HG03354 (cell line): ENCODE measurements around the gene CHL1.

Source experiments
- ATAC-seq: cut with Tn5 transposase; IDR thresholded peaks from one replicate; pipeline ENCODE4 v1.9.1; 2021; ENCODE audit warnings: mild to moderate bottlenecking; ENCODE audit not compliant: unreplicated experiment, poor library complexity, severe bottlenecking

The CHL1 gene

DNA sequence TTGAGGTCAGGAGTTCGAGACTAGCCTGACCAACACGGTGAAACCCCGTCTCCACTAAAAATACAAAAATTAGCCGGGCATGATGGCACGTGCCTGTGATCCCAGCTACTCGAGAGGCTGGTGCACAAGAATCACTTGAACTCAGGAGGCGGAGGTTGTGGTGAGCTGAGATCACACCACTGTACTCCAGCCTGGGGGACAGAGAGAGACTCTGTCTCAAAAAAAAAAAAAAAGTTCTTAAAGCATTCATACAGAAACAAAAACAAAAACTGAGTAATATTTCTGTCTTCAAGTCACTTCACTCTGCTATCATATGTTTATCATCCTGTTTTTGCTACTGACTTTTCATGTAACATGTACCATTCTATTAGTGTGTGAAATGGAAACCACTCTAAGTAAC lies 169.7 kb downstream of the CHL1 start:
- ATAC-seq: peak; percentile 69

DNA sequence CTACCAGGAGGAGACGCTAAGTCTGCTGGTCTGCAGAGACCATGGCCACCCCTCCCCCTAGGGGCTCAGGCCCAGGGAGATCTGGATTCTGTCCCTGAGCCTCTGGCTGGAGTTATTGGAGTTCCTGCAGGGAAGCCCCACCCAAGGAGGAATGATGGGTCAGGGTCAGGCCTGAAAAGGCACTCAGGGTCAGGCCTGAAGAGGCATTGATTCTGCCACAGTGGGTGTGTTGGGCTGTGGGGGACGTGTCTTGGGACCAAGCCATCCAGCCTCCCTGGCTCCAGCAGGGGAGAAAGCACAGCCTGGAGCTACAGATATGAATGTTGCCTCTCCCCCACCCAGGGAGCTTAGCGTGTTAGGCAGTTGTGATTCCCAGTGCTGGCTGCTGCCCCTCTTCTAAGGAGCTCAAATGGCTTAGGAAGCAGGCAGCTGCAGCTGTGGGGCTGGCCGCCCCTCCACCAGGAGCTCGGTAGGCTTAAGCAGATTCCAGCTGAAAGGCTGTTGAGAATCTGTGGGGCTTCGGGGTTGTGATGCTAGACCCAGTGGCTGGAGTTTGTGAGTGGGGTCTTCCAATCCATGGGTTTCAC lies 176.7 kb downstream of the CHL1 start:
- ATAC-seq: no peak

DNA sequence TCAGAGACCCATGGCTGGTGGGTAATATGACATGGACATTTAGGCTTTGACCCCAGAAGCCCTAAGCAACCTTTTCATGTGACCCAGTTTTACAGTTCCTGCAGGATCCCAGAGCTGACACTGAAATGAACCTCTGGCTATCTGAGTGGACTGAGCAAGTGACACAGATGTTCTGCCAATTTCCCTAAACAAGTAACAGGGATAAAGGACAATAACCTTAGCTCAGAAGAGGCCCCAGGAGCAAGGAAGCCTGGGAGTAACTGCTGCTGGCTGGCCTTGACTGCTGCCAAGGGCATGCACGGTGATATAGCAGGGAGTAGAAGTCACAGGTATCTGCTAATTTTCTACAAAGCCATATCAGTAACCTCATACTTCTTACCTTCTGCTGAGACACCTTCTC lies 177.9 kb downstream of the CHL1 start:
- ATAC-seq: no peak

DNA sequence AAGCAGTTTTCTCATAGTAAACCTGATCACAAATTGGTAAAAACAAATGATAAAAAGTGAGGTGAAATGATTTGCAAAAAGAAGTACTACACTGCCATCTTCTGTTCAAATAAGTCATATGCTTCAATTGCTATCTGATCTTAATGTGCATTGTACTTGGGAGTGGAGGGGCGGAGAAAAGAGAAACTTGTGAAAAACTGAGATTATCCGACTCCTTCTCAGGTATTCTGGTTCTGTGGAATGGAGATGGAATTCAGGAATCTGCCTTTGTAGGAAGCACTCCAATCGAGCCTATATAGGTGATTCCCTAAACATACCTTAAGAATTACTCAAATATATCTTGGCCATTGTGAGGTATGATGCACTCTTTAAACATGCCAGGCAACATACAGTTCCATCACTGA lies 180.6 kb downstream of the CHL1 start:
- ATAC-seq: peak; percentile 82

DNA sequence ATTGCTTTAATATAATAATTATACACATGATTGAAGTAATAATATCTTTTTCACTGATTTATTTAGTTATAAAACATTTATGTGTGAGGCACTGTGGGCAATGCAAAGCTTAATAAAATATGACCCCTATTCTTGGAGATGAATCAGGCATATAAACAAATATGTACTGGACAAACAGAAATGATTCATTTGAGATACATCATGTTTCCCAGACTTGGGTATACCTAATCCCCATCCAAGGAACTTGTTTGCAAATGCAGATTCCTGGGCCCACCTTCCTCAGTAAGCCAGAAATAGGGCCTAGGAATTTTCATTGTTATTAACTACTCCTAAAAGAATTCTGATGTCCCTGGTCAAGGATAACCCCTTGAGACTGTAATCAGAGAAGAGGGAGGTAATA lies 184.2 kb downstream of the CHL1 start:
- ATAC-seq: no peak

DNA sequence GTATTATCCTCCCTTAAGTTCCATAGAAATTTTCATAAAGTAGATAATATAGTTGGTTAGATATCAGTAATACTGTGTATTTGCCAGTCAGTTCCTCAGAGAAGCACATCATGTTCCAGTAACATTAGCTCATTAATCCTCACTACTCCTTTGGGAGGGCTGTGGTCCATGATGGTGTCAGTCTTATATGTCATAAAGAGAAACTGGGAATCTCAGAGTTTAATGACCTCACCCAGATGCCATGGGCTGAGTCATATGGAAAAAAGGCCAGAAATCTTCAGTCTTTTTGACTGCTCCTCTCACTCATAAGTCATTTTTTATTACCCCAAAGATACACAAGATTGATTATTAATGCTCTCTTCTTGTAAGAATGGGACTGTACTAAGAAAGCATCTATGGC lies 188.6 kb downstream of the CHL1 start:
- no peak for ATAC-seq

DNA sequence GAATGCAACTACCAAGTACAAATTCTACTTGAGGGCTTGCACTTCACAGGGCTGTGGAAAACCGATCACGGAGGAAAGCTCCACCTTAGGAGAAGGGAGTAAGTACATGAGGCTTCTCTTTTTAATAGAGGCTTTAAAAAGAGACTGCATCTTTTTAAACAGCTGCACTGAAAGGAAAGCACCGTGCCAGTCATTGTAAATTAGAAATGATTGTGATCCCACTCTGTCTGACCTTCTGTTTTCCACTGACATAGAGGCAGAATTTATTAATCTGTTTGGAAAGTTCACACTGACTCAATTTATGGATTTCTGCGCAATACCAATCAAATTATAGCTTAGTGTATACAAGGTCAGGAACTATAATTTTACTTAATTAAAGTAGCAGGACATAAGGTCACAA lies 198.2 kb downstream of the CHL1 start:
- ATAC-seq: no peak

DNA sequence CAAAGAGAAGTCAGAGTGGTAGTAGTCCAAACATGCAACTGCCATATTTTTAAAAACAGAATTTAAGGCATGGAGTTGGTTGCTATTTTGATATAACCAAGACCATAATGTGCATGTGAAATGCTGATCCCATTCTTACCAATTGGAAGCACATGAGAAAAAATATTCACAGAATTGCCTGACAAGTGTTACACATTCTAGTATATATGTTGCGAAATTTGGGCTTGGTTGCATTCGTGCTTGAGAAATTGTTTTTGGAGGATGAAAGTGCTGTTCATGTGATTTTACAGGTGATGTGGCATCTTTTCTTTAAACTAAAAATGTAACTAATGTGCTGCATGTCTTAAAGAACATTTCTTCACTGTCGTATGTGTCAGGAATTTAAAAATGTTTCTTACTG lies 199.7 kb downstream of the CHL1 start:
- ATAC-seq: no peak

DNA sequence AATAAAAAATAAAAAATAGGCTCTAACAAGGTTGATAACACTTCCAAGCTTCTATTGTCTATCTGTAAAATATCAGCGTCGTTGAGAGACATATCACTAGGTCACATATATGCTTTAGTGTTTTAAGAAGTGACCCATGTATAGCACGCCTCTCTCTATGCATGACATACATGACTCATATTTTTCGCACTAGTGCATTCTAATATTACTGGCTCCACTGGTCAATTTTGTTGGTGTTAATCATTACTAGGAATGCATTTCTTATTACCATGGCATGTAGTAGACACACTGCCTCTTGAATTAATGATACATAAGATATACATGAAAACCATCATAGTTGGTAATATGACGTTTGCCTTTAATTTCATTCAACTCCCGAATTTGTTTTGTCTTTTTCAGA lies 203.1 kb downstream of the CHL1 start:
- ATAC-seq: no peak

DNA sequence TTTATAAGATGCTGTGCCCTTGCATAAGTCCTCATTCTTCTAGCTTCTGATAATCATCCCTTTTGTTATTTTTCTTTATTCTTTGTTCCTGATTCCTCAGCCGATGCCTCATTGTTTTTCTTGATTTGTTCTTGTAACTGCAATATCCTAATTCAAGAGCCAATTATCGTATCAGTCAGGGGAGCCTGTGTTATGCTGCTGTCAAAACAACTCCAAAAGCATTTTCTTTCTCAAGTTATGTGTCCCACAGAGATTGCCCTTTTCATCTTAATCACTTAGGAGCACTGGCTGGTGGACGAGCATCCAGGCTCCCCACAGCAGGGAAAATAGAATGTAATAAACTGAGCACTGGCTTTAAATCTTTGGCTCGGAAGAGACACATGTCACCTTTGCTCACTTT lies 207.3 kb downstream of the CHL1 start:
- ATAC-seq: no peak

DNA sequence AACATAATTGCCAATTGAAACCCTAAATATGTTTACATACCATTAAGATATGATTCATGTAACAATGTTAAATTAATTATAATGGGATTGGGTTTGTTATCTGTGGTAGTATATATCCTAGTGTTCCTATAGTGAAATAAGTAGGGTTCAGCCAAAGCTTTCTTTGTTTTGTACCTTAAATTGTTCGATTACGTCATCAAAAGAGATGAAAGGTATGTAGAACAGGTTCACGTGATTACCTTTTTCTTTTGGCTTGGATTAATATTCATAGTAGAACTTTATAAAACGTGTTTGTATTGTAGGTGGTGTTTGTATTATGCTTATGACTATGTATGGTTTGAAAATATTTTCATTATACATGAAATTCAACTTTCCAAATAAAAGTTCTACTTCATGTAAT lies 212.4 kb downstream of the CHL1 start:
- no peak for ATAC-seq

DNA sequence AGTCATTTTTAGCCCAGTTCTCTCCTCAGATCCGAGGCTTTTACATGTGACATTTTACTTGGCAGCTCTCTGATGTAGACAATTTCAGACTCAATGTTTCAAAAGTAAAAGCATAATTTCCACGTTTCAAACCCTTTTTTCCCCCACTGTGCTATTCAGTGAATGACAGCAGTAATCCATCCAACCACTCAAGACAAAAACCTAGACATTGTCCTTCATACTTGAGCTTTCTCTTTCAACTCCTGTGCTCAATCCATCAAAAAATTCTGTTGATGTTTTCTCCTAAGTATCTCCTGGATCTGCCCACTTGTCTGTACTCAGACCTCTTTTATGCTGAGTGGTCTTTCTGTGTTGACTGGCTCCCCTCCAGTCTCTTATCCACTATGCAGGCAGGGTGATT lies 214.7 kb downstream of the CHL1 start:
- no peak for ATAC-seq

DNA sequence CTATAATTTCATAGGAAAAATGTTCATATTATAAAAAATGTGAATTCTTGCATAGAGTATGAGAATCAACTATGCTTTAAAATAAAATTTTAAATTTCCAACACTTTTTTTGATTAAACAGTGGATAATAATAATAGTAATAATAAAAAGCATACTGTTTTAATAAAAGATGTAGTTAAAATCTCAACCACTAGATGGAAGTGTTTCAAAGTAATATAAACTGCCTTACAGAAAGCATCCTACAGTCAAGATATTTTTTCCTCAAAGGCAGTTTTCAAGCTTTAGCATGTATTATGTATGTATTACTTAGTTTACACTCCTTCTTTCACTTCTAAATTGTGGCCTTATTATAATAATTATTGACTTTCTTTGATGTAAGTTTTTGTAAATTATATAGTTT lies 217.5 kb downstream of the CHL1 start:
- ATAC-seq: peak; percentile 64

DNA sequence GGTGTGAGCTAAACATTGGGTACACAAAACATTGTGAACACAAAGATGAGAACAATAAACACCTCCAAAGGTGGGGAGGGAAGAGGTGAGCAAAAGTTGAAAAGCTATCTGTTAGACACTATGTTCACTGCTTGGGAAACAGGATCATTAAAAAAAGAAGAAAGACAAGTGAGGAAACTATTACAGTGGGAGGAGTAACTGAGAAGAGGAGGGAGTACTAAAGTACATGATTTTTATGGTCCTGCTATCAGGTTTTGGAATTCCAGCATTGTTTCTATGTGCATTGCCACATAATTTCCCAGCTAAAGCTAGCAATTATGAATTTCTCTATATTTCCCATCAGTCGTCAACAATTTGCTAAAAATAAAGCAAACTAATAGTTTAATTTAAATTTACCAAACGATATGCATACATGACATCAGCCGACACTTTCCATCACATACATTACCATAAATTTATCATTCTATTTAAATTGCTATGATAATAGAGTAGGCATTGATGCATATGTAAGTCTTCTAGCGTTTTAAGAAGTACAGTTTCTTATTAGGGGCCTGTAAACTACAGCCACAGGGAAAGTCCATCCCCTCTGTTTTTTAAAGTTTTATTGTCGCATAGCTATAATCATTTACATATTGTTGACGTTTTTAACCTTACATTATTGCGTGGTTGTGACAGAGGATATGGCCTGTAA lies 221.8 kb downstream of the CHL1 start:
- ATAC-seq: no peak

DNA sequence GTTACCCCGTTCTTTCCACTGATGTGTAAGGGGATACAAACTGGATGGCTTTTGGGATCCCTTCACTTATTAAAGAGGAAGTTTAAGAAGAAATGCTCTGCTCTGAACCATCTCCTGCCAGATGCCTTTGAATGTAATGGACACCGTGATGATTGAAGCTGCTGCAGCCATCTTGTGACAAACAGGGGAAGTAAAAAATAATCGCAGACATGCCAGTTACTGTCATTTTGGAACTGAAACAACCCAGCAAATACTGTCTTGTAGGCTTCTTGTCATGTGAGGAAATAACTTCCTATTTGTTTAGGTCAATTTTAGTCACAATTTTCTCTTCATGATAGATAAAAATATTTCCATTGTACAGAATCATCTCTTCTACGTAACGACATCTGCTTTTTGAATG lies 224.0 kb downstream of the CHL1 start:
- ATAC-seq: no peak

DNA sequence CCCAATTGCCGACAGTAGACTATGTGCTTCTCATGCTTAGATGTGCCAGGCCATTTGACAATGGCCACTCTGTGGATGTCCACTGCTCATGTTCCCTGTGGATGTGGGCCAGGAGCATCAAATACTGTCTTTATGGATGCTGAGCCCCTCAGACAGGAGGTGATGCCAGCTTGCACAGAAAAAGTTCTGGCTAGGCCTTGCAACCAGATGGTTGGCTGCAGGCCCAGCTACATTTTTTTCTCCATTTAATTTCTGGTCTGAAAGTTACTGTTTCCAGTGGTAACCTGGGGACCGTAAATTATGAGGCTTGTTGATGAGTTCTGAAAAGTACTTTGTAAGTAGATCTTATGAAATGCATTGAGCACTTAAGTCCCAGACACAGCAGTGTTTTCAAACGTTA lies 228.5 kb downstream of the CHL1 start:
- ATAC-seq: no peak

DNA sequence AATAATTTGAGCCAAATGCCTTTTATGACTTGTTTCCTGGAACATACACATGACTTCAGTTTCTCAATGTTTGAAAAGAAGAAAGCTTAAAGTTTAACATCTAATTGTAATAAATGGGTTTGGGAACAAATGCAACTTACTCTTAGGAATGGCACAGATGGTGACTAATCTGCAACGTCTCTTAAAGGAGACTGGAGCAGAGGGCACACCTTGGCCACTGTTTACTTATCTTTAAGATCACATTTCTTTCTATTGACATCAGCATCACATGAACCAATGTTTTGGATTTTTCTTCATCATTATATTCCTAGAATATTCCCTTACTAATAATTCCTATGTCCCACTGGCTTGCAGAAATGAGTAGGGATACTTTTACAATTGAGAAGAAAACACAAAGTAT lies 229.5 kb downstream of the CHL1 start:
- no peak for ATAC-seq

DNA sequence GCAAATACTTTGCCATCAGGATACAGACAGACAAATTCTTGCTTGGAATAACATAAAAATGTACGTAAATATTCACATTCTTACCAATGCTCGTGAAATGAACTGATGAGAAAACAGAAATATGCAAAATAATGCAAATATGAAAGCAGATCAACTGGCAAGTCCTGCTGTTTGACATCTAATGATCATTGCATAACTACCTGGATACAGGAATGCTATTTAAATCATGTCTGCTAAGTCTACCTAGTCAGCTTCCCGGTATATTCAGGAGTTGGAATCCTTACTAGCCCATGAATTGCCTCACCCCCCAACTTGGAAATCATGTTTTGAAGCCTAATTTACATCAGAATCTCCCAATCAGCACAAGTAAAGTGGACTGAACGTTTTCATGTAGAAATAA lies 230.6 kb downstream of the CHL1 start:
- ATAC-seq: no peak

DNA sequence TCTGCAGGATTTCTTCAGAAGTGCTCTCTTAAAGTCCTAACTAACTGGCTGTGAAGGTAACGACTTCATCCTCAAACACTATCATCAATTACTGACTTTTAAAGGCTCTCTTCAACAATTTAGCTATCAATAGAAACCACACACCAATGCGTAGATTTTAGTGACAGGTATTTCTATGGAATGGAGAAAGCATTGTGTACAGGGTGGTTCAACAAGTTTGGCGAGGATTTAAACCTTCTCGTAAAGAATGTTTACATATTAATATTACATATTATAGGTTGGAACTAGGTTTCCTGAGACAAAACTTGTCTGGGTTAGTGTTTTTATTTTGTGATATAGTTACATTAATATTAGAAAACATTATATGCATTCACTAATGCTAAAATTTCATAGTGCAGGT lies 233.6 kb downstream of the CHL1 start:
- ATAC-seq: no peak

DNA sequence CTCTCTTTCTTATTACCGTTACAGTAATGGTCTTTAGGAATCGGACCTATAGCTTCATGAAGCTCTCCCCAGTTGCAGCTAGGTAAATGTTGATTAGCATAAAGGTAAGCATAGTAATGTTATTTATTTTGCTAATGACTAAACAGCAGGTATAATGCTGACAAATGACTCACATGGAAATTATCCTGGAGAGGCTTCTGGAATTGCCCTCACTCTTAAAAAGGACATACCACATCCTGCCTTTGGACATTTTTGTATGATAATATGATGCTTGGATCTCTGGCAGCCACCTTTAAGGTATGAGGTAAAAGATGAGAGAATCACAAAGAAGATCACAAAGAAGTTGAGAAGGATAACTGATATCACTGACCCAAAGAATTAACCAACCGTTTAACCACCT lies 238.6 kb downstream of the CHL1 start:
- no peak for ATAC-seq

DNA sequence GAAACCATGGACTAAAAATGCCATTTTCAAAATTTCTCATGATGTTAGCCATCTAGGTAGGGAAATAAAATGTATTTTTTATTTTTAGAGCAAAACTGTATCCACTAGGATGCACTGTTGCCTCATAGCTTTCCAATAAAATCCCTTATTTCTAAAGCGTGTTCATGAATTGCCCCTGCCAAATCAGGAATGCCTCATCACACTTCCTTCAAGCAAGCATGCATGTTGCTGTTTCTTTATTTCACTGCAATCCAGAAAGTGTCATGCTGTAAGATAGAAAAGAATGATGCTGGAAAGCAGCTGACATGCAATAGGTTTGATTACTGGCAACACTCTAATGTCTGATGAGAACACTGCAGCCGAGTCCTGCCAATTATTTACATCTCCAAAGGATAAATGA lies 239.5 kb downstream of the CHL1 start:
- no peak for ATAC-seq

DNA sequence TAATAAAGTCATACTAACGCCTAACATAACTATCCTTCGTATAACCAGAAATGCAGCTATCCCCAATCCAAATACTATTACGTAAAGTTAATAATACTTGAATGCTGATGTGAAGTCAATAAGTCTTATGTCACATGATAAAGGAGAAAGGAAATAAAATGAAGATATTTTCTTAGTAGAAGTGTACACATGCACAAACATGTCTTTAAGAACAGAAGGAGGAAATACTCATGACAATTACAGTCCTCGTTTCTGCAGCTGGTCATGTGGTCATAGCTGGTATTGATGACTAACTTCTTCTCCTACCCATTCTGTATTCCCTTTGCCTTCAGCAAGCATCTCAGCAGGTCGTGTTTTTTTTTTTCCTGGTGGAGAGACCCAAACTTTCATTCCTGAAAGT lies 244.3 kb downstream of the CHL1 start:
- ATAC-seq: no peak
